Hematopoietic multipotent progenitor cell treated with erythropoietin and hydrocortisone succinate and interleukin-3 and kit ligand, for 6 days (in vitro differentiated cells): ENCODE results near the gene DCAF11.

ENCODE experiments used
- DNase-seq: peaks from one replicate; pipeline ENCODE4 v3.0.0-alpha.2; 2015

DCAF11 gene

DNA sequence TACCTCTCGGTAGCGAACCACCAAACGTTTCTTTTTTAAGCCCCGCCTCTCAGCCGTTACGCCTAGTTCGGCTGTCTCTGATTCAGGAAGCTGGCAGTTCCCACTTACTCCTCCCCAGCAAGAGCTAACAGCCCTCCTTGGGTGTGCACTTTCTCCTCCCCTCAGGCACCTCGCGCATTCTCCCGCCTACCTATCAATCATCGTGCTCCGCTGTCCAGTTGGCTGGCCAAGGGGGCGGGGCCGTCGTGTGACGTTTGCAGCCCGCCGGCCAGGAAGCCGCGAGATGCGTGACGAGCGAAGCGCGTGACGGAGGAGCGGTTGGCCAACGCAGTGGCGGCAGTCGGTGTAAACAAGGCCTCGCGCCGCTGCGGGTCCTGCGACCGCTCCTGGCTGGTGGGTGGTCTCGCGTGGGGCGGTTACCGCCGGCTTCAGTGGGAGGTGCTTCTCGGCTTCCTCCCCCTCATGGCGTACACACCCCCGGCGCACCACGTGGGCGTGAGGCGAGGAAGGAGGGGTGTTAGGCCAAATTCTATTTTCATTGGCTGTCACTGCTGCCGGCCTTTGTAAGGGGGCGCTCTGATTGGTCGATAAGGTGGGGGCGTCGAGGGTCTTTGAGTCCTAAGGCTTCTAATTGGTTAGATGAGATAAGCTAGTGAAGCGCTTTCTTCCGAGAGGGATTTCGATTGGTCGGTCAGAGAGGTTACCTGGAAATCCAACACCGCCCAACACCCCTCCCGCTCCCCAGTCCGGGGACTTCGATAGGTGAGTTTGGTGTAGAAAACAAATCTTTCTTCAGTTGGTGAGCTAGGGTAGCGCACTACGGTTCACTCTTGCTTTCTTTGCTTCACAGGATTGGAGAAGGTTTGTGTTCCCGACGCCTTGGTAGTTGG lies at the start of gene DCAF11, which contains the start of gene NRL:
Gene DCAF11 (plus strand): TSS at position 246 of the 890 bp plus-strand sequence. CDS start 818 bp downstream, outside the sequence.
Gene NRL (minus strand): TSS at position 418 of the 890 bp plus-strand sequence. CDS start 32,101 bp downstream, outside the sequence.
- DNase-seq: peak; percentile 100

GRCh38 chr14:24064856-24065255 lies 49.7 kb upstream of the DCAF11 start:
- no peak for DNase-seq

DNA sequence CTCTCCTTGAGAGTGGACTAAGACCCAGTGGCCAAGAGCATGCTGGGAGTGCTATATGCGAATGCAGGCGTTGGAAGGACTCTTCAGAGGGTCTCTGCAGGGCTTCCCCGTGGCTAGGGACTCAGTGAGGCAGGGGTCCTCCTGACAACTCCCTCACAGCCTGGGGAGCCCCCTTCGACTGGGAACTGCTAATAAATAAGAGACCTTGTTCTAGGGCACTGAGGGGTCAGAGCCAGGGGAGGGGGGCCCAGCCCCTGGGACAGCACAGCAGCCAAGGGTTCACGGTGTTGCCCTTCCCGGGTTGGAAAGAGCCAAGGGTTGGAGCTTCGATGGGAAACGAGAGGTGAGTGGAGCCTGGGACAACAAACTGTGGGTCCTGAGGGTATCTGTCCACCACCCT lies 49.2 kb upstream of the DCAF11 start:
- DNase-seq: no peak

GRCh38 chr14:24066496-24067132 lies 48.0 kb upstream of the DCAF11 start:
- no peak for DNase-seq

GRCh38 chr14:24067133-24068082 lies 47.2 kb upstream of the DCAF11 start:
- DNase-seq: no peak

DNA sequence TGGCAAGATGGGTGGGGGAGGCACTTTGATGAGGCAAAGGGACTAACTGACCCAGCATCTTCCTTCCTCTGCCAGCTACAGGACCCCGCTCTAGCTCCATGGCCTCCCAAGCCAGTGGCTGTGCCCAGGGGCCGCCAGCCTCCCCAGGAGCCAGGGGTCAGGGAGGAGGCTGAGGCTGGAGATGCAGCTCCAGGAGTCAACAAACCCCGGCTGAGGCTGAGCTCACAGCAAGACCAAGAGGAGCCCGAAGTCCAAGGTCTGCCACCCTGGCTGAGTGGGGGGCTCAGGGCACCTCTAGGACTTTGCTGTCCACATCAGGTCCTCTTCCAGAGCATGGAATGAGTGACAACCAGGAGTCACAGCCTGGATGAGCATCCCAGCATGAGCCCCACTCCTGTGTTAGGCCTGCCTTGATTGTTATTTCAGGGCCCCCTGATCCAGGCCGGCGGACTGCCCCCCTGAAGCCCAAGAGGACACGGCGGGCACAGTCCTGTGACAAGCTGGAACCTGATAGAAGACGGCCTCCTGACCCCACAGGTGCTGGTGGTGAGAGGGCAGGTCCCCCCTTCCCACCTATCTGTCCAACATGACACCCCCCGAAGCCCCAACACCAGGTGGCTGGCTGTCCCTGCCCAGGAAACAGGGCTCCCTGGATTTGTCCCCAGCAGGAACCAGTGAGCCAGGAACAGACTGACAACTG lies 45.7 kb upstream of the DCAF11 start:
- no peak for DNase-seq

DNA sequence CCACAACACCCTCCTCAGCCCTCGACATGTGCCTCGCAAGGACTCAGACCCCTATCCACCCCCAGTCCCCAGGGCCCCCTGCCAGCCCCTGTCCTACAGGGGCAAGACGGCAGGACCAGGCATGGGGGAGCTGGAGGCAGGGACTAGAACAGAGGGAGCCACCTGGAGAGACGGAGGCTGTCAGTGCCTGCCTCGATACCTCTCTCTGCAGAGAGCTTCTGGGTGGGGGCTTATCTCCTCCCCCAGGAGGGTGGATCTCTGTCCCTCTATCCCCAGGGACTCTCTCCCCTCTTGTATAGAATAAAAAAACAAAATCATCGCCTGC lies 45.2 kb upstream of the DCAF11 start:
- DNase-seq: no peak

DNA sequence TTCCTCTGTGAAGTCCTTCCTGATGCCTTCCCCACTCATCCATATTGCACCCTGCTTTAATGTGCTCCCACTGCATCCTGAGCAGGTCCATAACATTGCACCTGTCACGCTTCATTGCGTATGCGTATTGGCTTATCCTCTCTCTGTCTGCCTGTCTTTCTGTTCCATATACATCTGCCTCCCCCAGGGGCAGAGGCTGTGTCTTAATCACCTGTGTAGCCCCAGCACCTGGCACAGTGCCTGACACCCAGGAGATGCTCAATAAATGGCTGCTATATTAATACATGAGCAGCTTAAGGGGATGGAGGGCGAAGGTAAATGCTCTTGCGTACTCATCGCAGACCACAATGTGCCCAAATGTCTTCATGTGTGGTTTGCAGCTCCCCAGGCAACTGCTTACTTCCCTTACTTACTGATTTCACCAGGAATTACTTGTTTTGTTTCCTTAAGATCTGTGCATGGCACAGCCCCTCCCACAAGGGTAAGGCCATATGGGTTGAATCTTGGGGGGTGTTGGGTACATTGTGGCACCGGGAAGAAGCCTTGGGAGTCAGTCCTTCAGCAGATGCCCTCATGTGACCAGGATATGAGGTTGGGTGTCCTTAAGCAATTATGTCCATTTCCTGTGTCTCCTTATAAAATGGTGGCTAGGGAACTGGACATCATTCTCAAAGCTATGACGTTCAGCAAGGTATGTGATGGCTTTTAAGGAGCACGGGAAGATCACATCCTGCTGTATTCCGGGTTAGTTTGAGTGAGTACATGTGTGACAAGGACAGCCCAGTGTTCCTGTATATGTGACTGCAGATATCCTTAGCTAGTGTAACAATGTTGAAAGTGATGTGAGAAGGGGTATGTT lies 44.1 kb upstream of the DCAF11 start:
- DNase-seq: no peak

- DNase-seq: no peak
These were observed 43.4 kb upstream of the DCAF11 start, which contains the start of gene CPNE6 for GRCh38 chr14:24071144-24071697. Gene CPNE6, plus strand, starts transcription at chr14:24071562. Its CDS starts 1,375 bp downstream, at chr14:24072937.

GRCh38 chr14:24071836-24072430 lies 42.6 kb upstream of the DCAF11 start:
- DNase-seq: no peak

DNA sequence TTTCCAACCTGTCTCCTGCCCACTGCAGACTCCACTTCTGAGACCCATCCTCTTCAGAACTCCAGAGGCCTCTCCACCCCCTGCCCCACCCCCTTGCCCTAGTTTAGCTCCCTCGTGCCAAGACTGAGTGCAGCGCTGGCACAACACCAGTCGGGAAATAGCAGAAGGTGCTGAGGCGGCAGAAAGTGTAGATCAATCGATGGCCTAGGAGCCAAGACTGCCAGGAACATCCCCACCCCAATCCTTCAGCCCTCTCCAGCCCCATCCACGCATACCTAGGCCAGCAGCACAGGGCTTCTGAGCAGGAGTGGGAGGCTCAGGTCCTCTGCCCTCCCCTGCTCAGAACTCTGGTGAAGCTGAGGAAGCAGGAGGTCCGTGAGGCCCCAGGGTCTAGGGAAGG lies 42.1 kb upstream of the DCAF11 start:
- DNase-seq: no peak

DNA sequence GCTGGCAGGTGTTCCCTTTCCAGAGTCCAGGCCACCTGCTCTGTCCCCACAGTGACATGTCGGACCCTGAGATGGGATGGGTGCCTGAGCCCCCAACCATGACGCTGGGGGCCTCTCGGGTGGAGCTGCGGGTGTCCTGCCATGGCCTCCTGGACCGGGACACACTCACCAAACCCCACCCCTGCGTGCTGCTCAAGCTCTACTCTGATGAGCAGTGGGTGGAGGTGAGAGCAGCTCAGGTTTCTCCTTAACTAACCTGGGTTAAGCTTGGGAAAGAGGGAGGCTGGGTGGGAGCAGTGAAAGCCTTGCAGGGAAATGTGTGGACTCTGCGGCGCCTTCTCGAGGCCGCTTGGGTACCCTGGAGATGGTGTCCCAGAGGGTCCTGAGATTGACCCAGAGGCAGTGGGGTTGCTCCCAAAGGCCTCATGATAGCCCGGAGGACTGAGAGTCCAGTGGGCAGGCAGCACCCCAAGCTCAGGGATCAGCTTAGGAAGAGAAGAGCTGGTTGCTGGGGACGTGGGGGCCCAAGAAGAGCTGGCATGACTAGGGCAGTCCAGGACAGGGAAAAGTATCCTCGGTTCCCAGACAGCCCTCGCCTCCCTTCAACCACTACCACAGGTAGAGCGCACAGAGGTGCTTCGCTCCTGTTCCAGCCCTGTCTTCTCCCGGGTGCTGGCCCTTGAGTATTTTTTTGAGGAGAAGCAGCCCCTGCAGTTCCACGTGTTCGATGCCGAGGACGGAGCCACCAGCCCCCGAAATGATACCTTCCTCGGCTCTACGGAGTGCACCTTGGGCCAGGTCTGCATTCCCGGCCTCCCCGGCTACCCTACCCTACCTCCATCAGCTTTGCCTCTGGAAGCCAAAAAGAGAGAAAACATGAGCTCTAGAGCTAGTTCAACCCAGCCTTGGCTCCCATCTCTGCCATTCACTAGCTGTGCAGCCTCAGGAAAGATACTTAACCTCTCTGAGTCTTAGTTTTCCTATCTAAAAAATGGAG lies 41.4 kb upstream of the DCAF11 start:
- no peak for DNase-seq

DNA sequence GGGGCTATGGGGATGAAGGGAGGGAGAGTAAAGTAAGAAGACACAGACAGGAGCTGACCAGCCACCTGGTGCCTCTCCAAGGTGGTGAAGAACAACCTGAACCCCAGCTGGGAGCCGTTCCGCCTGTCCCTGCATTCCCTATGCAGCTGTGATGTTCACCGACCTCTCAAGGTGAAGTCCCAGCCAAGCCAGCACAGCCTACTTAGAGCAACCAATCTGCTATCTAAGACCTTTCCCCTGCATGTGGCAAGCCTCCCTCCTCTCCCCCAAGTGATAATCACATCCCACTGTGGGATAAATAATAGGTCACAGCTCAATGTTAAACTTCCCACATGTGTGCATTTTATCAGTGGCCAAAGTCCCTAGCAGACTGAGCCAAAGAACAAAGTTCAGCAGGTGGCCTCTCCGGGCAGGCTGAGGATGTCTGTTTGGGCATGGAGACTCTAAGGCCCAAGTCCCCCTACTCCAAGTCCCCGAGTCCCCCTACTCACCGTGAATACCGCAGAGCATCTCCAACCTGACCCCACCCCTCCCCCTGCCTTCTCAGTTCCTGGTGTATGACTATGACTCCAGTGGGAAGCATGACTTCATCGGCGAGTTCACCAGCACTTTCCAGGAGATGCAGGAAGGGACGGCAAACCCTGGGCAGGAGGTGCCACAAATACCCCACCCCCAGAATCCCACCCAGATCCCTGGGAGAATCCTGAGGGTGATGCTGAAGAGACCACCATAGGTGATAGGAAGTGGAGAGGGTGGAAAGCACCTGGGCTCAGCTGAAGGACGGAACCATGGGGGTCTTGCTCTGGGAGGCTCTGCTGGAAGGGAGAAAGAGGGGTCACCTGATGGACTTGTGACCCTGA lies 39.7 kb upstream of the DCAF11 start:
- no peak for DNase-seq

- no peak for DNase-seq
These were observed 38.9 kb upstream of the DCAF11 start for GRCh38 chr14:24075485-24076301.

DNA sequence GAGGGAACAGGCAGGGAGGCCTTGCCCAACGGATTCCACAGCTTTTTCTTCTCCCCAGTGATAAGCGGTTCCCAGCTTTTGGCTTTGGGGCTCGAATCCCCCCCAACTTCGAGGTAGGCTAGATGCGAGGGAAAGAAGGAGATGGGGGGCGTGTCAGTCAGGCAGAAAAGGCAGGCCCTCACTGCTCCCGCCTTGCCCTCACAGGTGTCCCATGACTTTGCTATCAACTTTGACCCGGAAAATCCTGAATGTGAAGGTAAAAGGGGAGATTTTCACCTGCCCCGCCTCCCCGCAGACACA lies 38.3 kb upstream of the DCAF11 start:
- DNase-seq: no peak

GRCh38 chr14:24077086-24077485 lies 37.5 kb upstream of the DCAF11 start:
- no peak for DNase-seq

DNA sequence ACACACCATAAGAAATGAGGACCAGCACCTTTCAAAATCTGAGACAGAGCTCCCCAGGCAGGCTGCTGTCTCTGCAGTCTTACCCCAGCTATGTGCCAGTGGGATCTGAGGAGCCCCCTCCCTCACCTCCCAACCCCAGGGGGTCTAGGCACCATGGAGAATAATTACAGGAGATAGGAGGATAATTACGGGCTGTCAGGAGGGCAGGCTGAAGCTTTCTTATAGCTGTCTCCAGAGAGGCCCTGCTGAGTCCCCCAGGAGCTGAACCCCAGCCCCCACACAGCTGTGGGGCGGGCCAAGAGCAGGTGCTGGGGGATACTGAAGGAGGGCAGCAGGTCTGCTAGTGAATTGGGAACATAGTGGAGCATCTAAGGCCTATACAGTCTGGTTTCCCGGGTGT lies 36.4 kb upstream of the DCAF11 start:
- DNase-seq: no peak
